Parietal lobe (tissue), 2 donors: ENCODE measurements around the gene WIPF3. TPM values are rescaled to one million over a fixed set of nuclear protein-coding genes. Genes with fewer than 3 reads are reported as not detected.

Source experiments
- small RNA-seq: library from RNA; depleted of rRNA; stranded (forward); fragments of <200 nt; gene quantifications from one replicate; pipeline ENCODE3, GENCODE V24; 2014; ENCODE audit warnings: low replicate concordance
- total RNA-seq: library from RNA; depleted of rRNA; stranded (reverse); fragments of >200 nt; gene quantifications from one replicate; pipeline ENCODE4 v1.2.3, GENCODE V29; 2014

WIPF3 gene, protein sequence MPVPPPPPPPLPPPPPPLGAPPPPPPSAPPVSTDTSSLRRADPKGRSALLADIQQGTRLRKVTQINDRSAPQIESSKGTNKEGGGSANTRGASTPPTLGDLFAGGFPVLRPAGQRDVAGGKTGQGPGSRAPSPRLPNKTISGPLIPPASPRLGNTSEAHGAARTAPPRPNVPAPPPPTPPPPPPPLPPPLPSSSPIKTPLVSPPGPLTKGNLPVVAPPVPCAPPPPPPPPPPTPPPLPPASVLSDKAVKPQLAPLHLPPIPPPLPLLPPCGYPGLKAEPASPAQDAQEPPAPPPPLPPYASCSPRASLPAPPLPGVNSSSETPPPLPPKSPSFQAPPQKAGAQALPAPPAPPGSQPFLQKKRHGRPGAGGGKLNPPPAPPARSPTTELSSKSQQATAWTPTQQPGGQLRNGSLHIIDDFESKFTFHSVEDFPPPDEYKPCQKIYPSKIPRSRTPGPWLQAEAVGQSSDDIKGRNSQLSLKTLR
- total RNA-seq = 10.6 TPM

DNA sequence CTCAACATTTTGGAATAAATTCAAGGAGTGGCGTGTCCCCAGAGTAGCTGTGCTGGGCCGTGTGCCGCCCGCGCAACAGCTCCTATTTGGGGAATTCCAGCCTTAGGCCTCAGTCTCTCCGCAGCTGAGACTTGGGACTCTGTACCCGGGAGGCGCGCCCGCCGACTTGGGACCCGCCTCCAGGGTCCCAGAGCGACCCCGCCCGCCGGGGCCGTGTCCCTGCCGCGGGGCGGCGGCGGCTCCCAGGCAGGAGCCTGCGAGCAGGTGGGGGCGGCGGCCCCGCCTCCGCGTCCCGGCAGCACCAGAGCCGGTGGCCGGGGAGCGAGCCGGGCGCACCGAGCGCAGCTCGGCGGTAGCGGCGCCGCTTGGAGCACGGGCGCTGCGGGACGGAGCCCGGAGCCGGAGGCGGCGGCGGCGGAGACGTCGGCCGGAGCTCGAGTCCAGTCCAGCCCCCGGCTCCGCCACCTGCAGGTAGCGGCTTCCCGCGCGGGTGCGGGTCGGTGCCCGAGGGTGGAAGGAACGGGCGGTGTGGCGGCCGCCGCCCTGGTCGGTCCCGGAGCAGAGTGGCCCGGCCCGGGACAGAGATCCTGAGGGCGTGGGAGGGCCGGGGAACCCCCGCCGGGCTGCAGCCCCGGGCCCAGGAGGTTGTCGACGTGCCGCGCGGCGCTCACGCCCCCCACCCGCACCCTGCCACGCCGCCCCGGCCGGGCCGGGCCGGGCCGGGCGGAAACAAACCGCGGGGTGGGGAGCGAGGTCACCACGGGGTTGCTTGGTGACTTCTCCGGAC, at the start of gene WIPF3:
TSS of gene WIPF3 (plus strand) at position 301 of the 787 bp plus-strand sequence. CDS start 28,217 bp downstream, outside the sequence.

Small RNA genes within 50 kb of the gene (small RNA-seq; reads per million reads assigned to genes)
- gene RF01210 = not detected

Other genes starting within 250 kb of the WIPF3 start
- gene PRR15, start 242.7 kb upstream of the WIPF3 start, total RNA-seq = not detected
- gene SCRN1, start 183.3 kb downstream of the WIPF3 start, total RNA-seq = 112 TPM
- gene FKBP14, start 220.2 kb downstream of the WIPF3 start, total RNA-seq = 5.9 TPM
- gene PLEKHA8, start 221.9 kb downstream of the WIPF3 start, total RNA-seq = 49.8 TPM